NB4 (cell line): Measurements from ENCODE around the gene EEIG1.

Experiments used
- POLR2A ChIP-seq: IDR thresholded peaks from 2 replicates; pipeline ENCODE4 v1.6.1; 2011; ENCODE audit warnings: mild to moderate bottlenecking; ENCODE audit not compliant: insufficient read length; ENCODE audit errors: extremely low read depth
- TF ChIP-seq, protein P1 (sequence below): IDR thresholded peaks from one replicate; pipeline ENCODE4 v1.5.1; 2012; ENCODE audit warnings: low read depth, low read length

DNA sequence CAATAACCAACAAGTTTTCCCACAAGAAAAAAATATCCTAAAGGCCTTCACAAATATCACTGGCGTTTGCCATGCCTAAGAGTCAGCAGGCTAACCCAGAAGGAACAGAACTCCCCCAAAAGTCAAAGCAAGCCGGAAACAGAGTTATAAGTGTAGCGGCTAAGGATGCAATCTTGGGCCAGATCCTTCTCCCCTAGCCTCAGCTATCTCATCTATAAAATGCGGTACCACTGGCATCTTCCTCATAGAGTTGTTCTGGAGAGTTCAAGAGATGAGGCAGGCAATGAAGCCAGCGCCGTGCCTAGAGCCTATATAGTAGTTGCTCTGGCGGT, 43.8 kb downstream of the EEIG1 start:
- TF ChIP-seq POLR2A = no peak
- TF ChIP-seq, protein P1, sequence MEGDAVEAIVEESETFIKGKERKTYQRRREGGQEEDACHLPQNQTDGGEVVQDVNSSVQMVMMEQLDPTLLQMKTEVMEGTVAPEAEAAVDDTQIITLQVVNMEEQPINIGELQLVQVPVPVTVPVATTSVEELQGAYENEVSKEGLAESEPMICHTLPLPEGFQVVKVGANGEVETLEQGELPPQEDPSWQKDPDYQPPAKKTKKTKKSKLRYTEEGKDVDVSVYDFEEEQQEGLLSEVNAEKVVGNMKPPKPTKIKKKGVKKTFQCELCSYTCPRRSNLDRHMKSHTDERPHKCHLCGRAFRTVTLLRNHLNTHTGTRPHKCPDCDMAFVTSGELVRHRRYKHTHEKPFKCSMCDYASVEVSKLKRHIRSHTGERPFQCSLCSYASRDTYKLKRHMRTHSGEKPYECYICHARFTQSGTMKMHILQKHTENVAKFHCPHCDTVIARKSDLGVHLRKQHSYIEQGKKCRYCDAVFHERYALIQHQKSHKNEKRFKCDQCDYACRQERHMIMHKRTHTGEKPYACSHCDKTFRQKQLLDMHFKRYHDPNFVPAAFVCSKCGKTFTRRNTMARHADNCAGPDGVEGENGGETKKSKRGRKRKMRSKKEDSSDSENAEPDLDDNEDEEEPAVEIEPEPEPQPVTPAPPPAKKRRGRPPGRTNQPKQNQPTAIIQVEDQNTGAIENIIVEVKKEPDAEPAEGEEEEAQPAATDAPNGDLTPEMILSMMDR = no peak
